Activated T-helper 2 cell treated with anti-CD3 and anti-CD28 coated beads, Interferon-gamma antibody, Interleukin-2, Interleukin-4, amounts not matched to agents 10 μg/mL and 5 μg/mL and 100 μg/mL, durations not matched to agents 14 hours and 24 hours and 36 hours (primary cell): ENCODE data around the gene AMTN. TPM values are rescaled to one million over a fixed set of nuclear protein-coding genes. Genes with fewer than 3 reads are reported as not detected.
"Not testable (repeated sequence)": the region's sequence is repeated elsewhere in the genome, so short reads cannot be mapped to it uniquely, and the experiment has no call there.

Source experiments
- DNase-seq: peaks from one replicate; pipeline ENCODE4 v3.0.0; 2021; ENCODE audit warnings: low spot score
- H3K27ac Mint-ChIP-seq: one replicate; pipeline ENCODE4 v1.8.0; 2021; ENCODE audit warnings: mixed read lengths
- H3K27me3 Mint-ChIP-seq: one replicate; pipeline ENCODE4 v1.8.0; 2021; ENCODE audit warnings: low read depth, mixed read lengths
- H3K36me3 Mint-ChIP-seq: one replicate; pipeline ENCODE4 v1.8.0; 2021; ENCODE audit warnings: low read depth, mixed read lengths
- H3K4me1 Mint-ChIP-seq: one replicate; pipeline ENCODE4 v1.8.0; 2021; ENCODE audit warnings: low read depth, mixed read lengths
- H3K4me3 Mint-ChIP-seq: one replicate; pipeline ENCODE4 v1.8.0; 2021; ENCODE audit warnings: low read depth, mild to moderate bottlenecking, moderate library complexity, mixed read lengths
- H3K9me3 Mint-ChIP-seq: one replicate; pipeline ENCODE4 v1.8.0; 2021; ENCODE audit warnings: mixed read lengths
- intact Hi-C: fragments of 100-400 bp; cut with micrococcal nuclease; formaldehyde crosslinking; loops from one replicate; pipeline ENCODE4 v1.15.1; 2023
- total RNA-seq: library from RNA; stranded (reverse); gene quantifications from 2 replicates; pipeline ENCODE4 v1.2.3, GENCODE V29; 2022

AMTN gene
- total RNA-seq, 1 donor from 2014 or later: not detected

DNA sequence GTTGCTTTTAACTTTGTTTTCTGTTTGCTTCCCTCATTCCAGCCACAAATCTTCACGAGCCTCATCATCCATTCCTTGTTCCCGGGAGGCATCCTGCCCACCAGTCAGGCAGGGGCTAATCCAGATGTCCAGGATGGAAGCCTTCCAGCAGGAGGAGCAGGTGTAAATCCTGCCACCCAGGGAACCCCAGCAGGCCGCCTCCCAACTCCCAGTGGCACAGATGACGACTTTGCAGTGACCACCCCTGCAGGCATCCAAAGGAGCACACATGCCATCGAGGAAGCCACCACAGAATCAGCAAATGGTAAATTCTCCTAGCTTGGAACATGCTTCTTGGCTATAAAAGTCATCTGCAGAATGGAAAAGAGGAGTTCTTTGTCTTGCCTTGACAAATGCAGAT lies 12.6 kb downstream of the AMTN start:
- Mint-ChIP-seq H3K27me3 (no peaks in the 10 kb centered on the region), H3K4me3 (no peak overlapping the region), H3K36me3 (no peaks in the 10 kb centered on the region), H3K9me3 (no peaks in the 10 kb centered on the region), H3K27ac (no peak overlapping the region), H3K4me1 (no peaks in the 10 kb centered on the region)
- intact Hi-C loops: no loop called here
- no peak for DNase-seq

DNA sequence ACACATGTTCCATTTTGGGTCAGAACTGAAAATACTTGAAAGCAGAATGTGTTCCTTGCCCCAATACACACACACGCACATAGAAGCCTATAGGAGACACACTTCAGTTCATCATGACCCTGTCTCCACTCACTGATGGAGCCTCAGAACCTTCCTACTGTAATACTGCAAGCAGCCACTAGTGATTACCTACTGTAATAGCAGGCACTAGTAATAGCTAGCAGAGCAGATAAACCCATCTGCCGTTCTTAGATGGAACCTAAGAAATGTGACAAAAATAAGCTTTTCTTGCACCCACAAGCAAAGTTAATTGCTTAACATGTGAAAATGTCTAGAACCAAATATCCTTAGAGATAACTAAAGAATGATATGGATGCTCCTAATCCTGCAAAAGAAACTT lies 13.6 kb downstream of the AMTN start:
- intact Hi-C loops: no loop called here
- H3K27me3 Mint-ChIP-seq: no peaks in the 10 kb centered on the region

DNA sequence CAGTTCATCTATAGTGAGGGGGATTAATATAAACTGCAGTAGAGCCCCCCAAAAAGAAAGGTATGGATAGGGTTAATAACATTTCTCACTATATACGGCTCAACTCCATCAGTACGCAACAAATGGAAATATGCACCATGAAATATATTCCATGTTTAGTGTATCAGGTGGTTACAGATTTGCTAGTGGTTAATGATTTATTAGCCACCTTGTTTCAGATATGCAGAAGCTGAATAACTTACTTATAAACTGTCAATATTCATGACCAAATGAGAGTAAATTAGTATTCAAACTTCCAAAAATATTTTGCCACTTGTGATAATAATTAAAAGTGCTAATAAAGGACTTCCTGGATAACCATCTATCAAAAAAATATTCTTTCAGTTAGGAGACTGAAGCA lies 14.8 kb downstream of the AMTN start:
- Mint-ChIP-seq H3K9me3 (no peaks in the 10 kb centered on the region), H3K36me3 (no peaks in the 10 kb centered on the region), H3K4me1 (no peaks in the 10 kb centered on the region), H3K27me3 (no peaks in the 10 kb centered on the region), H3K4me3 (no peak overlapping the region), H3K27ac (no peak overlapping the region)
- intact Hi-C loops: no loop called here
- DNase-seq: no peak

More for the DNA sequence above, 13.6 kb downstream of the AMTN start:
- H3K4me3 Mint-ChIP-seq: no peak overlapping the region
- H3K27ac Mint-ChIP-seq: no peak overlapping the region
- H3K36me3 Mint-ChIP-seq: no peaks in the 10 kb centered on the region
- H3K4me1 Mint-ChIP-seq: no peaks in the 10 kb centered on the region
- no peaks in the 10 kb centered on the region for H3K9me3 Mint-ChIP-seq
- DNase-seq: no peak

DNA sequence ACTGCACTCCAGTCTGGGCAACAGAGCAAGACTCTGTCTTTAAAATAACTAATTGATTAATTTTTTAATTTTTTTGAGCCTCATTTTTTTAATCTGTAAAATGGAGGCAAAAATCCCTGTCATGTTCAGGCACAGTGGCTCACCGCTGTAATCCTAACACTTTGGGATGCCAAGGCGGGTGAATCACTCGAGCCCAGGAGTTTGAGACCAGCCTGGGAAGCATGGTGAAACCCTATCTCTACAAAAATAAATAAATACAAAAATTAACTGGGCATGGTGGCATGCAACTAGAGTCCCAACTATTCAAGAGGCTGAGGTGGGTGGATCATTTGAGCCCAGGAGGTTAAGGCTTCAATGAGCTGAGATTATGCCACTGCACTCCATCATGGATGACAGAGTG lies 15.4 kb downstream of the AMTN start:
- no peaks in the 10 kb centered on the region for H3K27me3 Mint-ChIP-seq
- DNase-seq: no peak
- no peak overlapping the region for H3K27ac Mint-ChIP-seq
- H3K4me1 Mint-ChIP-seq: no peaks in the 10 kb centered on the region
- H3K36me3 Mint-ChIP-seq: no peaks in the 10 kb centered on the region
- no peaks in the 10 kb centered on the region for H3K9me3 Mint-ChIP-seq
- H3K4me3 Mint-ChIP-seq: no peak overlapping the region
- intact Hi-C loops: no loop called here

DNA sequence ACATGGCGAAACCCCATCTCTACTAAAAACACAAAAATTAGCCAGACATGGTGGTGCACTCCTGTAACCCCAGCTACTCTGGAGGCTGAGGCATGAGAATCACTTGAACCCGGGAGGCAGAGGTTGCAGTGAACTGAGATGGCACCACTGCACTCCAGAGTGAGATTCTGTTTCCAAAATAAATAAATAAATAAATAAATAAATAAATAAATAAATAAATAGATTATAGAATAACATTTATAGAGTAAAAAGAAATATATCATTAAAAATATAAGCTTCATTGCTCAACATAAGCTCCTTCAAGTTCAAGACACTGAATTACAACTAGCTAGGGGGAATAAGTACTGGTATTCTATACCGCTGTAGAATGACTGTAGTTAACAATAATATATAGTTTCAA lies 16.5 kb downstream of the AMTN start:
- DNase-seq, H3K4me1 Mint-ChIP-seq, H3K36me3 Mint-ChIP-seq, H3K9me3 Mint-ChIP-seq, H3K27ac Mint-ChIP-seq, H3K4me3 Mint-ChIP-seq, intact Hi-C loops, H3K27me3 Mint-ChIP-seq: not testable (repeated sequence)

DNA sequence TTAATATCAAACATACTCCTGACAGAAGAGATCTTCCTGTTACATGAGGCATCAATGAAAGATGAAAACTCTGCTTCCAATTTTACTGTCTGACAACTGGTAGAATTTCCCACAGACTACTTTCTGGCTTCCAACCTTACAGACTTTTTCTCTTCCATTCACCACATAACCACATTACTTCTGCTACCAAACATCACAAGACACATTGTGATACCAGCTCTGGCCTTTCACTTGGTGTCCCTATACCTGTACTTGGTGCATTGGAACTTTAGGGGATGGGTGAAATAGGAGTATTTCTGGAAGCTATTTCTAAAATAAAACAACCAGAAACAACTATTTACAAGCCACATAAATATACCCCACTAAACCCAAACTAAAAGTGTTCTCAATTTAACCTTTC lies 20.5 kb downstream of the AMTN start:
- Mint-ChIP-seq H3K27me3 (no peaks in the 10 kb centered on the region), H3K27ac (no peak overlapping the region), H3K9me3 (no peaks in the 10 kb centered on the region), H3K4me1 (no peaks in the 10 kb centered on the region), H3K4me3 (no peak overlapping the region), H3K36me3 (no peaks in the 10 kb centered on the region)
- intact Hi-C loops: no loop called here
- no peak for DNase-seq

DNA sequence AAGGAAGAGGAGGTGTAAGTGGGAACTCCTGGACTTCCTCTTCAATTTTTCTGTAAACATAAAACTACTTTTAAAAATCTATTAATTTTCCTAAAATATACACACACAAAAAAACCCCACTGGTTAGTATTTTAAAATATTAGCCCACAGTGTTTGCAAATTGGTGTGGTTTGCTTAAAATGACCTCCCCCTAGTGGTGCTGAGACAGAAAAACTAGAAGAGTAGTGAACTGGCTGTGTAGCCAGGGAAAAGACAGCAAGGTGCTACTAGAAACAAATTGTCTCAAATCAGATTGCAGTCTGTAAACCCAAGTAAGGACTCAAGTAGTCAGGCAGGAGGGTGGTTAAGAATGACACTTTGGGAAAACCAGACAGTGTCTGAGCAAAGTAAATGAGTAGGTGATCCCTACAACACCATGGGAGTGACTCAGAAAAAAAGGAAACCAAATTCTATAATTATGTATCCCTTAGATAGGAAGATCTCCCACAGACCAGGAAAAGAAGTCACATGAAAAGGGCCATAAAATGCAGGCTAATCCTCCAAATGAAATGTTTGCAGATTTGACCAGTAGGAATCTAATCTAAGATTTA lies 26.0 kb downstream of the AMTN start:
- no peak overlapping the region for H3K27ac Mint-ChIP-seq
- intact Hi-C loops: no loop called here
- no peaks in the 10 kb centered on the region for H3K36me3 Mint-ChIP-seq
- H3K4me1 Mint-ChIP-seq: no peaks in the 10 kb centered on the region
- DNase-seq: no peak
- no peak overlapping the region for H3K4me3 Mint-ChIP-seq
- no peaks in the 10 kb centered on the region for H3K9me3 Mint-ChIP-seq
- H3K27me3 Mint-ChIP-seq: no peaks in the 10 kb centered on the region

DNA sequence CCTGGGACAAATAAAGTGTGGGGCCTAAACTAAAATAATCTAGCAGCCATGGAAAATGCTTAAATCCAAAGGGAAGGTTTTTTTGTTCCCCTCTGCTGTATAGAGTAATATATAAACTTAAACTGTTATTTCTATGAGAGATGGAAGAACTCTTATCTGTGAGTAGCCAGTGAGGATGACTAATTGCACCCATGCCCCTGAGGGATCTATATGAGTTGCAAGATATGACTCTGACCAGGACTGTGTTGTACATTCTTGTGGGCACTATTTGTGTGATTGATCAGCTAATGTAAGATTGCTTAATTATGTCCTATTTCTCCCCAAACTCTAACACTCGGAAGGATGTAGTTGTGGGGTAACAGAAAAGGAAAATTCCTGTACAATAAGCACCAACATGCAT lies 38.5 kb downstream of the AMTN start:
- Mint-ChIP-seq H3K9me3 (no peaks in the 10 kb centered on the region), H3K4me3 (no peak overlapping the region), H3K27me3 (no peaks in the 10 kb centered on the region), H3K4me1 (peaks cover 2% of the 10 kb centered on the region), H3K36me3 (no peaks in the 10 kb centered on the region), H3K27ac (no peak overlapping the region)
- no peak for DNase-seq
- intact Hi-C loops: no loop called here

DNA sequence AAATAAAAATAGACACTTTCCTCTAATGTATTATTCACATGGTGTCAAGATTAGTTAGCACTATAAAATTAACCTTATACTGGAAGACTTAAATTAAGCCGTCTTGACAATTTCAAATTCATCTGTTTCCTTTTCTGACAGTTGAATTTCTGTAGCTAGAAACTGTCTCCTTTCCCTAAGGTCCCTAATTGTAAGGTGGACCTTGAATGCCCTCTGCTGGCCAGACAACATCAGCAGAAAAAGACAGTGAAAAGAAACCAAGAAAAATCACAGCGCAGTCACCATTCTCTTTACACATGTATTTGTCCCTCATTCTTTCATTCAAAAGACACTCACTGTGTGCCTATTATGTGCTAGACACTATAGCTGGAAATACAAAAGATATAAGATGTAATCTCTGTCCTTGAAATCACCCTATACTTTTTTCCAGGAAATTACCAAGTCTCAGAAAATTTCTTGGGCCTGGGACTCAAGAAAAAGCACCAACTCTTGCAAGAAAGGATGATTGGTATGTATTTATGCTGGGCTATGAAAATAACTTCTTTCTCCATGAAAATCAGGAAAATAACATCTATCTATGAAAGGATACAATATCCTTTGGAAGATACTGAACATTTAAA lies 41.0 kb downstream of the AMTN start:
- intact Hi-C loops: no loop called here
- no peak for DNase-seq
- Mint-ChIP-seq H3K4me3 (no peak overlapping the region), H3K27me3 (no peaks in the 10 kb centered on the region), H3K27ac (no peak overlapping the region), H3K36me3 (no peaks in the 10 kb centered on the region), H3K9me3 (no peaks in the 10 kb centered on the region), H3K4me1 (peaks cover 2% of the 10 kb centered on the region)

DNA sequence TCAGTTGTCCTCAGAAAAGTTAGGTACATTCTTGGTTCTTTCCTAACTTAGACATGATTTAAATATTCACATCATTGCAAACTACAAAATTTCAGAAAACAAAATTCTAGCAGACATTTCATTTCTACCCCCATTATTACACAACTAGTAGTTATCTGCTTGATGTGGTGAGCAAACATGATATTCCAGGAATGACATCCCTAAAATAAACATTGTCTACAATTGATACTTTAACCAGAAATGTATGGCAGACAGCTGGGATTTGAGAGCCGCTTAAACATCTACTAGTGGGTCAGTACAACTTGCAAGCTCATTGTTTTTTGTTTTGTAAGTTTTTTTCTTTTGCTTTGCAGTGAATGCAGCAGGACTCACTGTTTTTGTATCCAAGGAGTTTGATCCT lies 41.6 kb downstream of the AMTN start:
- H3K36me3 Mint-ChIP-seq: no peaks in the 10 kb centered on the region
- DNase-seq: no peak
- no peaks in the 10 kb centered on the region for H3K9me3 Mint-ChIP-seq
- intact Hi-C loops: no loop called here
- H3K27ac Mint-ChIP-seq: no peak overlapping the region
- H3K27me3 Mint-ChIP-seq: no peaks in the 10 kb centered on the region
- H3K4me3 Mint-ChIP-seq: no peak overlapping the region
- peaks cover 2% of the 10 kb centered on the region for H3K4me1 Mint-ChIP-seq

DNA sequence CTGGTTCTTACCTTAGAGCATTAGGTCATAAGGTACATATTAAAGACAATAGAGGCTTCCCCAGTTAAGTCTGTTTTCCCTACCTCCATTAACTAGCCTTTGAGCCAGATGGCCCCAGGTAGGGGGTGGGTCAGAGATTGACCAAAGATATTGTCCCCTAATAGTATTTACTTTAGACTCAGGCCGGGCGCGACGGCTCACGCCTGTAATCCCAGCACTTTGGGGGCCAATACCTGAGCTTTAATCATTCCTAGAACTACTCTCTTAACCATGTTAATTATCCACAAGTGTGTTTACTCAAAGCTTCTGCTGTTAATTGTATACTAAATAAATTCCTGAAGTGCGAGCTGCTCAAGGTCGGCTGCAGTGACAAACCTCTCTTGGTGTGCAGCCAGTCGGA lies 45.7 kb downstream of the AMTN start:
- H3K9me3 Mint-ChIP-seq: no peaks in the 10 kb centered on the region
- no peaks in the 10 kb centered on the region for H3K27me3 Mint-ChIP-seq
- intact Hi-C loops: no loop called here
- no peaks in the 10 kb centered on the region for H3K4me1 Mint-ChIP-seq
- no peaks in the 10 kb centered on the region for H3K36me3 Mint-ChIP-seq
- no peak overlapping the region for H3K27ac Mint-ChIP-seq
- no peak for DNase-seq
- H3K4me3 Mint-ChIP-seq: no peak overlapping the region

DNA sequence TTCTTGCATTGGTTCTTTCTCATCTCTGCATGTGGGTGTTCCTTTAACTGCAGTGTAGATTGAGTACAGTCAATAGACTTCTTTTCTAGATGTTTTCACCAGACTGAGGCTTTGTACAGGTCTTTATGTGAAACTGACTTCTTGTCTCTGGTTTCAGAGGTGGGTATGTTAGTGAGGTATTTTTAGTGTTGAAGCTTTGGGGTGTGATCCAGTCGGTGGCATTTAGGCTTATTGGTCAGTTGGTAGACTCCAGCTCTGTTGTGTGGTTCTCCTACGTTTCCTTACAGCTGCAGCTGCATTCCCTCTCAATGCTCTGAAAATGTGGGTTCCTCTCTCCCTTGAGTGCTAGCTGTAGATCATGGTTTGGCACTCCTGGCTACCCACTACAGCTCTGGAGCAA lies 52.4 kb downstream of the AMTN start:
- intact Hi-C loops: no loop called here
- no peak overlapping the region for H3K4me3 Mint-ChIP-seq
- H3K9me3 Mint-ChIP-seq: no peaks in the 10 kb centered on the region
- DNase-seq: no peak
- H3K27ac Mint-ChIP-seq: no peak overlapping the region
- H3K4me1 Mint-ChIP-seq: no peaks in the 10 kb centered on the region
- H3K27me3 Mint-ChIP-seq: no peaks in the 10 kb centered on the region
- H3K36me3 Mint-ChIP-seq: no peaks in the 10 kb centered on the region

DNA sequence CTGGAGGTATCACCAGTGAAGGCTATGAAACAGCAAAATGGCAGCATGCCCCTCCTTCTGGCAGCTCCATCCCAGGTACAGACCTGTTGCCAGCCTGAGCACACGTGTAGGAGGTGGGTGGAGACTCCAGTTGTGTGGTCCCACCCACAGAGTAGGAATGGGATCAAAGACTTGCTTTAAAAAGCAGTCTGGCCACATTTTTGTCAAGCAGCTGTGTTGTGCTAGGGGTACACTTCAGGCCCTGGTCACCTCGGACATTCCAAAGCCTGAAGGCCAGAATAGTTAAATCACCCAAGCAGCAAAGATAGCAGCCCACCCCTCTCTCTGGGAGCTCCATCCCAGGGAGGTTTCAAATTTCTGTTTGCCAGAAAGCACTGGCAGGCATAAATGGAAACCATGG lies 53.4 kb downstream of the AMTN start:
- H3K27me3 Mint-ChIP-seq: no peaks in the 10 kb centered on the region
- no peak overlapping the region for H3K27ac Mint-ChIP-seq
- H3K36me3 Mint-ChIP-seq: no peaks in the 10 kb centered on the region
- no peak overlapping the region for H3K4me3 Mint-ChIP-seq
- H3K9me3 Mint-ChIP-seq: no peaks in the 10 kb centered on the region
- H3K4me1 Mint-ChIP-seq: no peaks in the 10 kb centered on the region
- DNase-seq: no peak
- intact Hi-C loops: no loop called here

DNA sequence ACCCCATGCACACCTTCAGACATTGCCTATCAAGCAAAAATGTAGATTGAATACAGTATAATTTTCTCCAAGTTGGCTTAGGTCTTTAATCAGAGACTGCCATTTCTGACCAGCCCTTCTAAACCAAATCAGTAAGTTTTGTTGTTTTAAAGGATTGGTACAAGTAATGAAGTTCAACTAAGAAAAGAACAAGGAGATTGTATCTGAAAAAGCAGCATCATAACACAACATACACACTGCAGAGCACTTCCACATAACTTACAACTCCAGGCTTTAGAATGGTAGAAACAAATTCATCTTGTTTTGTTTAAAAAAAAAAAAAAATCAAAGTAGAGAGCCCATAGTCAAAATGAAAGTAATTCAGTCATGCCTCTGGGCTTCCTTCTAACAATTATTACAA lies 57.6 kb downstream of the AMTN start:
- Mint-ChIP-seq H3K27ac (no peak overlapping the region), H3K27me3 (no peaks in the 10 kb centered on the region), H3K4me3 (no peak overlapping the region), H3K9me3 (no peaks in the 10 kb centered on the region), H3K36me3 (no peaks in the 10 kb centered on the region), H3K4me1 (no peaks in the 10 kb centered on the region)
- intact Hi-C loops: no loop called here
- no peak for DNase-seq
